Esophagus mucosa (tissue), 1 donor: ENCODE measurements around the gene PCDH7. TPM values are rescaled to one million over a fixed set of nuclear protein-coding genes. Genes with fewer than 3 reads are reported as not detected.

Experiments used
- ATAC-seq: fragments of 200-7000 bp; cut with Tn5 transposase; one replicate; pipeline ENCODE4 v1.9.1; 2020
- total RNA-seq: library from RNA; stranded (reverse); gene quantifications from one replicate; pipeline ENCODE4 v1.2.4, GENCODE V29; 2023
- donor health status: DM: yes; HTN: yes; CAD: no.

Gene PCDH7, protein sequence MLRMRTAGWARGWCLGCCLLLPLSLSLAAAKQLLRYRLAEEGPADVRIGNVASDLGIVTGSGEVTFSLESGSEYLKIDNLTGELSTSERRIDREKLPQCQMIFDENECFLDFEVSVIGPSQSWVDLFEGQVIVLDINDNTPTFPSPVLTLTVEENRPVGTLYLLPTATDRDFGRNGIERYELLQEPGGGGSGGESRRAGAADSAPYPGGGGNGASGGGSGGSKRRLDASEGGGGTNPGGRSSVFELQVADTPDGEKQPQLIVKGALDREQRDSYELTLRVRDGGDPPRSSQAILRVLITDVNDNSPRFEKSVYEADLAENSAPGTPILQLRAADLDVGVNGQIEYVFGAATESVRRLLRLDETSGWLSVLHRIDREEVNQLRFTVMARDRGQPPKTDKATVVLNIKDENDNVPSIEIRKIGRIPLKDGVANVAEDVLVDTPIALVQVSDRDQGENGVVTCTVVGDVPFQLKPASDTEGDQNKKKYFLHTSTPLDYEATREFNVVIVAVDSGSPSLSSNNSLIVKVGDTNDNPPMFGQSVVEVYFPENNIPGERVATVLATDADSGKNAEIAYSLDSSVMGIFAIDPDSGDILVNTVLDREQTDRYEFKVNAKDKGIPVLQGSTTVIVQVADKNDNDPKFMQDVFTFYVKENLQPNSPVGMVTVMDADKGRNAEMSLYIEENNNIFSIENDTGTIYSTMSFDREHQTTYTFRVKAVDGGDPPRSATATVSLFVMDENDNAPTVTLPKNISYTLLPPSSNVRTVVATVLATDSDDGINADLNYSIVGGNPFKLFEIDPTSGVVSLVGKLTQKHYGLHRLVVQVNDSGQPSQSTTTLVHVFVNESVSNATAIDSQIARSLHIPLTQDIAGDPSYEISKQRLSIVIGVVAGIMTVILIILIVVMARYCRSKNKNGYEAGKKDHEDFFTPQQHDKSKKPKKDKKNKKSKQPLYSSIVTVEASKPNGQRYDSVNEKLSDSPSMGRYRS (N-terminal part only)
- 13.6 TPM for total RNA-seq

DNA sequence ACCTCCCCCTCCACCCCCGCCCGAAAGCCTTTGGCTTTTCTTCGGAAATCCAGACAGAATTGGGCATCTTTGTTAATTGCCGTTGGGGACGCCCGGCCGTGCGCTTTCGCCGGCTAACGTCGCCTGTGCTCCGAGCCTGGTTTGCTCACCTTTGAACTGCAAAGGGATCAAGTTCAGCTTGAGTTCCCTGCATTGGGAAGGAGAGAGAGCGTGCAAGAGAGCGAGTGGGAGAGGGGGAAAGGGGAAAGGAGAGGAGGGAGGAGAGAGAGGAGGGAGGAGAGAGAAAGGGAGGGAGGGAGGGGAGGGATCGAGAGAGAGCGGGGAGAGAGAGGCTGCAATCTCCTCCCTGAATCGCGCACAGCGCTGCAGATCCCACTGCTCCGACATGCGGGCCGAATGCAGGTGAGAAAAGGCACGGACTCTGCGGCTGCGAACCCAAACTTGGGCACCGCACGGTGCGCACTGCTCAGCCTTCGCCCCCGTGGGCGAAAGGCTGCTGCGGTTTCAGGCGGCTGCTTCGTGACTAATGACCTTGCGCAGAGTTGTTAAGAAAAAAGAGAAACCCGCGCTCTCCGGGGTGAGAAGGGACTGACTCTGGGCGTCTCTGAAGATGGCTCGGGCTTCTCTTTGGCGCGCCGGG is at the start of gene PCDH7:
TSS of gene PCDH7 (plus strand) at position 349 of the 640 bp plus-strand sequence. CDS start 1,054 bp downstream, outside the sequence.
- peak; percentile 39 for ATAC-seq

DNA sequence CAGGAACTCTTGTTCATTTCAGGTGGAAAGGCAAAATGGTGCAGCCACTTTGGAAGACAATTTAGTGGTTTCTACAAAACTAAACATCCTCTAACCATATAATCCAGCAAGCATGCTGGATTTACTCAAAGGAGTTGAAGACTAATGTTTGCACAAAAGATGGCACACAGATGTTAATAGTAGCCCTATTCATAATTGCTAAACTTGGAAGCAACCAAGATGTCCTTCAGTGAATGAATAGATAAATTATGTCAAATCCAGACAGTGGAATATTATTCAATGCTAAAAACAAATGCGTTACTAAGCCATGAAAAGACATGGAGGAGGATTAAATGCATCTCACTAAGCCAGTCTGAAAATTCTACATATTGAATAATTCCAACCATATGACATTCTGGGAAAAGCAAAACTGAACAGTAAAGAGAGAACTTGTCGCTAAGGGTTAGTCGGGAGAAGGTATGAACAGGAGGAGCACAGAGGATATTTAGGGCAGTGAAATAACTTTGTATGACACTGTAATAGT is 48.2 kb upstream of the PCDH7 start:
- ATAC-seq = no peak

- ATAC-seq = no peak
These were observed 24.0 kb upstream of the PCDH7 start for GRCh38 chr4:30696191-30696590.

DNA sequence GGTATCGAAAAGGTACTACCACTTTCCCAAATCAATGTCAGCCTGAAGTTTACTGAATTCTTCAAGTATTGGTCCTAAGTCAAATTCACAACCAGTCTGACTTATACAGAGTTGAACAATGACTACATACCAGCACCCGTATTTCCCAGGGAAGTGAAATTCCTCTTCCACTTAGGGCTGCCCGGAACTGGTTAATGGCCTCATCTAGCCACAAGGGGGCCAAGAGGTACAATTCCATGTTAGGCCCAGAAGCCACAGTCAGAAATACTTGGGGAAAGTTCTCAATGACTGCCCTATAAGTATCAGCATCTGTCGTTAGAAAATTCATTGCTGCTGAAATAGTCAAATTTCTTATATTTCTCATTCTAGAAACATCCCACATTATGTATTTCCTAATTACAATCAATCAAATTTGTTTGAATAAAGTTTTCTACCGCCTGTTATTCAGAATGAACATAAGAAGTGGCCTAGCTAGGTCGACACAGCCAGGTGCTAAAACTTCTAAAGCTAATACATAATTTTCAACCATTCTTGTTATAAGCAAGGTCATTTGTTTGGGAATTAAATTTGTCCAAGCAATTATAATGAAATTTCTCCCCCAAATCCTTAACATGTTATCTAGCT is 5.6 kb upstream of the PCDH7 start:
- peak; percentile 40 for ATAC-seq

GRCh38 chr4:30716158-30716557 is 4.0 kb upstream of the PCDH7 start:
- no peak for ATAC-seq

DNA sequence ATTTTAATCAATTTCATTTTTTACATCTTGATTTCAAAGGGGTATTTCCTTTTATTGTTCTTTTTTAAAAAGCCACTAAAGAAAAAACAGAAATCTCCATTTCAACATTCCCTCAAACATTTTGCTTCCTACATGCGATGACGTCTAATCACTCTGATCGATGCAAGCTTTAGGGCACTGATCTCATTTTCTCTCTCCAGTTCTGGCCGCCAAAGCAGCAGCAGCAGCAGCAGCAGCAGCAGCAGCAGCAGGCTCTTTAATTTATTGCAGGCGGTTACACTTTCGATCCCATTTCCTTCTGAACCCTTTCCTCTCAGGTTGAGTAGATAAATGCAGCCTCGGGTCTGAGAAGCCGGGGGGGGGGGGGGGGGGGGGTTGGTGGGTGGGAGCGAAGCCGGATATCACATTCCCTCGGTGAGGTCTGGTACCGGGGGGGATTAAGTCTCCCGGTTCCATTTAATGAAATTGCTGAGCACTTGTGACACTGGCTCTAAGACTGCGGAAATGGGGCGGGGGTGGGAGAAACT is 3.4 kb upstream of the PCDH7 start:
- ATAC-seq = no peak

DNA sequence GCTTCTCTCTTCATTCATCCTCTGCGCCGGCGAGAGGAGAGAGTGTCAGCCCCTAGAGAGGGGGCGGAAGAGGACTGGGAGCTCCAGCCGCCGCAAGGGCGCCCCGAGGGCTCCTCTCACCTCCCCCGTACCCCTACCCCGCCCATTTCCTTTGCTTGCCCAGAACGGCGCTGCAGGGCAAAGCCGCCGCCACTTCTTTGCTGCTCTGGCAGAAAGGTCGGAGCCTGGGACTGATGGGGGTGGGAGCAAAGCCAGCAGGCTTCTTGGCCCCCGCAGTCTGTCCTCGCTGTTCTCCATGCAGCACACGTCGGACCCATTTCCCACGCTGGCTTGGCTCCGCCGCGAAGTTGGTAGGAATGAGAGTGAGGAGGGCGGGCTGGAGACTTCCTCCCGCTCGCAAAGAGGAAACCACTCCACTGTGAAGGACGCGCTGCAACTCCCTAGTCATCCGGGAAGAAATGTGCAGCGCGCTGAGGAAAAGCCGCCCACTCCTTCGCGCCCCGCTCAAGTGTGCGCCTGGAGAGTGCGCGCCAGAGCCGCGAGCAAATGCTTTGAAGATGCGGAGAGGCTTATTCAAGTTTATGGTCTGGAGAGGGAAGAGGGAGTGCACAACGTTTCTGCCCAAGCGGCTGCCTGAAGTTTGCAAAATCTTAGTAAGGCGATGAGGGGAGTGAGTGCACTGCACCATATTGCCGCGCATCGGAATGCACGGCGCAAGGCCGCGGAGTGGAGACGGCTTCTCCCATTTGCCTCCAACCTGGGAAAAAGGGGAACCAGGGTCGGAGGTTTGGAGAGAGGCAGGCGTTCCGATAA is 2.8 kb upstream of the PCDH7 start:
- peak; percentile 18 for ATAC-seq

GRCh38 chr4:30718021-30718542 is 2.1 kb upstream of the PCDH7 start:
- peak; percentile 15 for ATAC-seq

DNA sequence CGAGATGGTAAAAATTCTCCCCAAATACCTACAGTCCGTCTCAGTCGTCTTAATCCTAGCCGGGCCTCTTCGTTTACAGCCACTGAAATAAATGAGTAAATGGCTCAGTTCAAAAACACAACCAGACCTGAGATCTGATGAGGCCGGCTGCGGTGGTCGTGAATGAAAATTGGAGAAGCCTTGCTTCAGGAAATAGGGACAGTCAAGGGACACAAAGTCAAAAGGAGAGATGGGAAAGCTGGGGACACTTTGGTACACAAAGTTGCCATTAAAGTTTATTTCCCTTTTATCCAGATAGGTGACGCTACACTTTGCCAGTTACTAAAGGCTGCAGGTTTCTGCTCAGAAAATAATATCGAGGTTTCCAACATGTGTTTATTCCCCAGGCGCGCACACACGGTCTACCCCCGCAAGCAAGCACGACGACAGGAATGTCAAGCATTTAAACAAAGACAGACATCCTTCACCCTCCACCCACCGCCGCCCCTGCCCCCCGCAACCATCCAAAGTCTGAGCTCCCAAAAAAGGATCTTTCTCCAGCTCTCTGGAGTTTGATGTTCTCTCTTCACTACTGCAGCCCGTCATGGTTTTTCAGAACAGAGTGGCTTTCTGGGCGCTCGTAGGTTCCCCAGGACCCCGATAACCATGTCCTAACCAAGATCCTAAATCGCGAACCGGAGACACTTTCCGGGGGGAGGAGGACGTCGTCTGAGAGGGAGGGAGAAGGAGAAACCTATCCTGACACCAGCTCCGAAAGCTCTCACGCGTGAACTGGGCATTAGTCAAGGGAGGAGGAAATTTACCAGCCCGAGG is 1.3 kb upstream of the PCDH7 start:
- no peak for ATAC-seq

DNA sequence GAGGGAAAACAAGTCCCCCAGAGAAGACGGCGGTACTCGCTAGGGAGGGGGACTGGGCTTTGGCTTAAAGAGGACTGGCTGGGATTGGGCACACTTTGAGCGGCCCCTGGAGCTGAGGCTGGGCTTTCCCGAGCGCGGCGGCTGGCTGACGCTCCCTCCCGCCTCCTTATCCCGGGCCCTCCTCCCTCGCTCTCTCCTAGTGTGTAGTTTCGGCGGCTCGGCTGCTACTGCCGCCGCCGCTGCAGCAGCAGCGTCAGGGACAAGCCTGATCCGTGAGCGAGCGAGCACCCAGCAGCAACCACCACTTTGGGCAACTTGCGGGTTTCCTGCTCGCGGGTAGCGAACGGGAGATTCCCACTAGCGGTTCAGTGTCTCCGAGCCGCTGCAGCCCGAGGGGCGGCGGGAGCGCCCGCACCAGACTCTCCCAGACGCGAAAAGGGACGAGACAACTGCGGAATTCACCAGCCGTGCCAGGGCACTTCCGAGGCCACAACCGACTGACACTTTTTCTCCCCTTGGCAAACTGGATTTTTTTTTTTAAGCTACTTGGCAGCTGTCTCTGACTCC is 632 bp upstream of the PCDH7 start:
- ATAC-seq = peak; percentile 46

DNA sequence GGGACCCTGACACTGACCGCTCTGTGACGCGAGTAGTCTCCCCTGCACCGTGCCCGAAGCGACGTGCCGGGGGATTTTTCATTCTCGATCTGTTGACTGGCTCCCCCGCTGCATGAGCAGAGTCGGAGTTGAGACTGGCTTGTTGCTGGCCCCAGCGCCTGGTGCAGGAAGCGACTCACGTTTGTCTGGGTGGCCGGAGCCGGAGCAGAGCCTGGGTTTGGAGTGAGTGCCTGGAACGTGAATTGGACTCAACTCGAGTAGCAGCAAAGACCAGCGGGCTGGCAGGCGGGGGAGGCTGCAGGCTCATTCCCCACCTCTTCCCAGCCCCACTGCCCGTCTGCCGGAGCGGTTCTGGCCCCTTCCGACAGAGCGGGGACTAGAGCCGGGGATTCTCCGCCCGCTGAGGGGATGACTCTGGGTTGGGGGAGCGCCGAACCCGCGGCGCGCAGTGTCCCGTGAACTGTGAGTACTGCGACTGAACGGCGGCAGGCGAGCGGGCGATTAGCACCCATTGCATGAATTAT is 554 bp downstream of the PCDH7 start:
- peak; percentile 2 for ATAC-seq

DNA sequence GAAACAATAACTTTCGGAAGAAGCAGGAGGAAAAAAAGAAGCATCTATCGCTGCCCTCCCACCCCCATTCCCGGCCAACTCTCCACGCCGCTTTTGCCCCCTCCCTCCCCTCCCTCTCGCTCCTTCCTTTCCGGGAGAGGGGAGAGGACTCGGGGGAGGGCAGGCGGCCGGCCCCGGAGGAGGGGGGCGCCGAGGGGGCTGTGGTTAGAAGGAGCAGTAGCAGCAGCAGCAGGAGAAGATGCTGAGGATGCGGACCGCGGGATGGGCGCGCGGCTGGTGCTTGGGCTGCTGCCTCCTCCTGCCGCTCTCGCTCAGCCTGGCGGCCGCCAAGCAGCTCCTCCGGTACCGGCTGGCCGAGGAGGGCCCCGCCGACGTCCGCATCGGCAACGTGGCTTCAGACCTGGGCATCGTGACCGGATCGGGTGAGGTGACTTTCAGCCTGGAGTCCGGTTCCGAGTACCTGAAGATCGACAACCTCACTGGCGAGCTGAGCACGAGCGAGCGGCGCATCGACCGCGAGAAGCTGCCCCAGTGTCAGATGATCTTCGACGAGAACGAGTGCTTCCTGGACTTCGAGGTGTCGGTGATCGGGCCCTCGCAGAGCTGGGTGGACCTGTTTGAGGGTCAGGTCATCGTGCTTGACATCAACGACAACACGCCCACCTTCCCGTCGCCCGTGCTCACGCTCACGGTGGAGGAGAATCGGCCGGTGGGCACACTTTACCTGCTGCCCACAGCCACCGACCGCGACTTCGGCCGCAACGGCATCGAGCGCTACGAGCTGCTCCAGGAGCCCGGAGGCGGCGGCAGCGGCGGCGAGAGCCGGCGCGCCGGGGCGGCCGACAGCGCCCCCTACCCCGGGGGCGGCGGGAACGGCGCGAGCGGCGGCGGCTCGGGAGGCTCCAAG is 1.3 kb downstream of the PCDH7 start:
- peak; percentile 50 for ATAC-seq

GRCh38 chr4:30722092-30722358 is 1.9 kb downstream of the PCDH7 start:
- ATAC-seq = no peak

GRCh38 chr4:30722359-30723200 is 2.4 kb downstream of the PCDH7 start:
- no peak for ATAC-seq

DNA sequence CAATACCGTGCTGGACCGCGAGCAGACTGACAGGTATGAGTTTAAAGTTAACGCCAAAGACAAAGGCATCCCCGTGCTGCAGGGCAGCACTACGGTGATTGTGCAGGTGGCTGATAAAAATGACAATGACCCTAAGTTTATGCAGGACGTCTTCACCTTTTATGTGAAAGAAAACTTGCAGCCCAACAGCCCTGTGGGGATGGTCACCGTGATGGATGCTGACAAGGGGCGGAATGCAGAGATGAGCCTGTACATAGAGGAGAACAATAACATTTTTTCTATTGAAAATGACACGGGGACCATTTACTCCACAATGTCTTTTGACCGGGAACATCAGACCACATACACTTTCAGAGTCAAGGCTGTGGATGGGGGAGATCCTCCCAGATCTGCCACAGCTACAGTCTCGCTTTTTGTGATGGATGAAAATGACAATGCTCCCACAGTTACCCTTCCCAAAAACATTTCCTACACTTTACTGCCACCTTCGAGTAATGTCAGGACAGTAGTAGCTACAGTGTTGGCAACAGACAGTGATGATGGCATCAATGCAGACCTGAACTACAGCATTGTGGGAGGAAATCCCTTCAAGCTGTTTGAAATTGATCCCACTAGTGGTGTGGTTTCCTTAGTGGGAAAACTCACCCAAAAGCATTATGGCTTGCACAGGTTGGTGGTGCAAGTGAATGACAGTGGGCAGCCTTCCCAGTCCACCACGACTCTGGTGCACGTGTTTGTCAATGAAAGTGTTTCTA is 3.2 kb downstream of the PCDH7 start:
- no peak for ATAC-seq

GRCh38 chr4:30724247-30724646 is 4.1 kb downstream of the PCDH7 start:
- ATAC-seq = no peak

DNA sequence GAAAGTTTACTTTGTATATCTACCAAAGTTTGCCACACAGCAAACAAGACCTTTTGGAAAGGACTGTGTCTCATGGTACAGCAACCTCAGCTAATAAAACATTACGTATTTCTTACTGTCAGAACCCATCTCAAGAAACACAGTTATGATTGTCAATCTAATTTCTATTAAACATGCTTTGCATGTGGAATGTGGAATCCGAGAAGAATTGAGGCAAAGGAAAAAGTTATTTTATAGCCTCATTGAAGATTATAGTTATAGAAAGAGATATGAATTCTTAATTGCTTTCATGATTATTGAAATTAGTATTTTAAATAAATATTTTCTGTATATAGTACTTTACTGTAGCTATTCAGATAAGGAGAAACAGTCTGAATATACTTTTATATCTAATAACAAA is 5.4 kb downstream of the PCDH7 start:
- ATAC-seq = no peak
